ENCODE results near the gene POLDIP2.

DNA sequence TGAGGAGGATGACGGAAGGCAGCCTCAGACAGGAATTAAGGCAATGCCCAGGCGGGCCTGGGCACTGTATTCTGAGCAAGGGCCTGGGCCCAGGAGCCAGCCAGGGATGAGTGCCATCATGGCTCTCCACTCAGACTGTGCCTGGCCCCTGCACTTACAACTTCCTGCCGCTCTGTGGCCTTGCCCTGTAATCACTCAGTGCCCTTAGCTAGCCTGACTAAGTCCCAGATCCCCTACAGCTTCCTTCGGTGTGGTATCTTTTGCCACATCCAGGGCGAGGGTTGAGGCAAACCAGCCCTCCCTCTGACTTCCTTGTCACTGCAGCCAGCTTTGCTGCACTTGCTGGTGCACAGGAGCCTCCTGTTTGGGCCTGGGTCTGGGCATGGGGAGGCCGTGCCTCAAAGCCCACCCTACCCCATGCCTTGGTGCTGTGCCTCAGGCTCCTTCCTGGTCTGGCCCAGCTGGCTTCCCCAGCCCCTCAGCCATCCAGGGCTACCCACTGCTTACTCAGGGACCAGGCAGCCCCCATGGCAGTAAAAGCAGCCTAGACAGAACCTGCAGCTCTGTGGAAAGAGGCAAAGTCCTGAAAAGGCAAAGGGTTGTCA is 39.4 kb upstream of the POLDIP2 start:
- TF ChIP-seq, protein P1, sequence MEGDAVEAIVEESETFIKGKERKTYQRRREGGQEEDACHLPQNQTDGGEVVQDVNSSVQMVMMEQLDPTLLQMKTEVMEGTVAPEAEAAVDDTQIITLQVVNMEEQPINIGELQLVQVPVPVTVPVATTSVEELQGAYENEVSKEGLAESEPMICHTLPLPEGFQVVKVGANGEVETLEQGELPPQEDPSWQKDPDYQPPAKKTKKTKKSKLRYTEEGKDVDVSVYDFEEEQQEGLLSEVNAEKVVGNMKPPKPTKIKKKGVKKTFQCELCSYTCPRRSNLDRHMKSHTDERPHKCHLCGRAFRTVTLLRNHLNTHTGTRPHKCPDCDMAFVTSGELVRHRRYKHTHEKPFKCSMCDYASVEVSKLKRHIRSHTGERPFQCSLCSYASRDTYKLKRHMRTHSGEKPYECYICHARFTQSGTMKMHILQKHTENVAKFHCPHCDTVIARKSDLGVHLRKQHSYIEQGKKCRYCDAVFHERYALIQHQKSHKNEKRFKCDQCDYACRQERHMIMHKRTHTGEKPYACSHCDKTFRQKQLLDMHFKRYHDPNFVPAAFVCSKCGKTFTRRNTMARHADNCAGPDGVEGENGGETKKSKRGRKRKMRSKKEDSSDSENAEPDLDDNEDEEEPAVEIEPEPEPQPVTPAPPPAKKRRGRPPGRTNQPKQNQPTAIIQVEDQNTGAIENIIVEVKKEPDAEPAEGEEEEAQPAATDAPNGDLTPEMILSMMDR (IDR thresholded peaks at IDR 0.05), result no peak
- TF ChIP-seq POLR2A (IDR thresholded peaks at IDR 0.05), result no peak
